ENCODE measurements around the gene COL23A1.

Gene COL23A1

GRCh38 chr5:178282391-178282790, 307.8 kb downstream of the COL23A1 start:
- no peak for DNase-seq (ENCODE audit: low read depth)
- H3K4me3 ChIP-seq (ENCODE audit: low read length): no peak overlapping the region
- no peak for TF ChIP-seq CTCF (IDR thresholded peaks at IDR 0.05; ENCODE audit: insufficient read depth, low read depth, low read length, missing control alignments)

GRCh38 chr5:178281331-178281730, 308.9 kb downstream of the COL23A1 start:
- no peak for TF ChIP-seq CTCF (IDR thresholded peaks at IDR 0.05; ENCODE audit: insufficient read depth, low read depth, low read length, missing control alignments)
- no peak for DNase-seq (ENCODE audit: low read depth)
- H3K4me3 ChIP-seq (ENCODE audit: low read length): no peak overlapping the region

GRCh38 chr5:178280631-178281030, 309.6 kb downstream of the COL23A1 start:
- no peak overlapping the region for H3K4me3 ChIP-seq (ENCODE audit: low read length)
- no peak for TF ChIP-seq CTCF (IDR thresholded peaks at IDR 0.05; ENCODE audit: insufficient read depth, low read depth, low read length, missing control alignments)
- no peak for DNase-seq (ENCODE audit: low read depth)

GRCh38 chr5:178279723-178280438, 310.3 kb downstream of the COL23A1 start:
- peak; percentile 39 for DNase-seq (ENCODE audit: low read depth)
- no peak overlapping the region for H3K4me3 ChIP-seq (ENCODE audit: low read length)
- peak; percentile 78 for TF ChIP-seq CTCF (IDR thresholded peaks at IDR 0.05; ENCODE audit: insufficient read depth, low read depth, low read length, missing control alignments)

GRCh38 chr5:178279026-178279722, 311.0 kb downstream of the COL23A1 start:
- no peak for DNase-seq (ENCODE audit: low read depth)
- no peak overlapping the region for H3K4me3 ChIP-seq (ENCODE audit: low read length)
- TF ChIP-seq CTCF (IDR thresholded peaks at IDR 0.05; ENCODE audit: insufficient read depth, low read depth, low read length, missing control alignments): no peak

GRCh38 chr5:178278358-178279023, 311.7 kb downstream of the COL23A1 start:
- H3K4me3 ChIP-seq (ENCODE audit: low read length): no peak overlapping the region
- no peak for DNase-seq (ENCODE audit: low read depth)
- no peak for TF ChIP-seq CTCF (IDR thresholded peaks at IDR 0.05; ENCODE audit: insufficient read depth, low read depth, low read length, missing control alignments)

All from epithelial cell of esophagus (primary cell).